T-helper 1 cell treated with Interleukin-12 subunit alpha and Interleukin-12 subunit beta and Interleukin-4 antibody, amounts not matched to agents 30 ng/mL and 1 ng/mL, for 36 hours (primary cell): Measurements from ENCODE around the gene GJC2. TPM values are rescaled to one million over a fixed set of nuclear protein-coding genes. Genes with fewer than 3 reads are reported as not detected.

Experiments
- intact Hi-C: fragments of 100-400 bp; cut with micrococcal nuclease; formaldehyde crosslinking; loops from one replicate; pipeline ENCODE4 v1.15.1; 2024
- total RNA-seq: library from RNA; stranded (reverse); gene quantifications from 2 replicates; pipeline ENCODE4 v1.2.3, GENCODE V29; 2022

Gene GJC2
- total RNA-seq, 1 donor from 2014 or later = 0.88 TPM

- intact Hi-C loops = no loop called here
Measured at GRCh38 chr1:228155596-228156514, 6.1 kb downstream of the GJC2 start.

GRCh38 chr1:228156515-228156881 is 6.8 kb downstream of the GJC2 start:
- intact Hi-C loops = no loop called here

GRCh38 chr1:228156941-228157728 is 7.4 kb downstream of the GJC2 start:
- intact Hi-C loops = no loop called here

GRCh38 chr1:228157729-228158126 is 8.0 kb downstream of the GJC2 start:
- intact Hi-C loops = no loop called here

- intact Hi-C loops = no loop called here
Measured at GRCh38 chr1:228158151-228159007, 8.6 kb downstream of the GJC2 start.

GRCh38 chr1:228159008-228159665 is 9.4 kb downstream of the GJC2 start:
- intact Hi-C loops = no loop called here

GRCh38 chr1:228160201-228160761 is 10.6 kb downstream of the GJC2 start:
- intact Hi-C loops = loop anchor here (10.0 kb wide), 1 partner anchor 1905 kb away; the partner anchor contains the start of gene GALNT2

GRCh38 chr1:228161362-228161761 is 11.6 kb downstream of the GJC2 start:
- intact Hi-C loops = loop anchor here (10.0 kb wide), 1 partner anchor 1903 kb away; the partner anchor contains the start of gene GALNT2

GRCh38 chr1:228161866-228162265 is 12.1 kb downstream of the GJC2 start:
- intact Hi-C loops = loop anchor here (10.0 kb wide), 1 partner anchor 1903 kb away; the partner anchor contains the start of gene GALNT2

- intact Hi-C loops = loop anchor here (10.0 kb wide), 1 partner anchor 1902 kb away; the partner anchor contains the start of gene GALNT2
Measured at GRCh38 chr1:228162286-228163006, 12.7 kb downstream of the GJC2 start.

GRCh38 chr1:228163007-228163753 is 13.4 kb downstream of the GJC2 start:
- intact Hi-C loops = loop anchor here (10.0 kb wide), 1 partner anchor 1902 kb away; the partner anchor contains the start of gene GALNT2

- intact Hi-C loops = loop anchor here (10.0 kb wide), 1 partner anchor 1901 kb away; the partner anchor contains the start of gene GALNT2
Measured at GRCh38 chr1:228163776-228164519, 14.2 kb downstream of the GJC2 start.

- intact Hi-C loops = loop anchor here (1.0 to 10.0 kb wide), 8 partner anchors 24 to 1900 kb away; partner anchors contain the start of genes CCSAP, GALNT2, GUK1 and JMJD4
Measured at GRCh38 chr1:228164561-228165371, 15.0 kb downstream of the GJC2 start.

GRCh38 chr1:228165372-228166169 is 15.8 kb downstream of the GJC2 start, which contains the start of gene IBA57:
Gene IBA57 (plus strand): TSS chr1:228165804. CDS start chr1:228165817, 13 bp downstream.
- intact Hi-C loops = loop anchor here (1.0 to 10.0 kb wide), 21 partner anchors 9 to 1899 kb away; partner anchors contain the start of genes ARF1, C1orf35, CCSAP and GALNT2

- intact Hi-C loops = loop anchor here (1.0 to 10.0 kb wide), 15 partner anchors 8 to 1898 kb away; partner anchors contain the start of genes ARF1, C1orf35, CCSAP and GALNT2
Measured at GRCh38 chr1:228166170-228166936, 16.6 kb downstream of the GJC2 start.
